ENCODE measurements around the gene PHYKPL. TPM values are rescaled to one million over a fixed set of nuclear protein-coding genes. Genes with fewer than 3 reads are reported as not detected.

Gene PHYKPL
- total and polyA plus RNA-seq, 2 of the 4 experiments (the other 2 are of a cell fraction) = 10.0 to 24.5 TPM

DNA sequence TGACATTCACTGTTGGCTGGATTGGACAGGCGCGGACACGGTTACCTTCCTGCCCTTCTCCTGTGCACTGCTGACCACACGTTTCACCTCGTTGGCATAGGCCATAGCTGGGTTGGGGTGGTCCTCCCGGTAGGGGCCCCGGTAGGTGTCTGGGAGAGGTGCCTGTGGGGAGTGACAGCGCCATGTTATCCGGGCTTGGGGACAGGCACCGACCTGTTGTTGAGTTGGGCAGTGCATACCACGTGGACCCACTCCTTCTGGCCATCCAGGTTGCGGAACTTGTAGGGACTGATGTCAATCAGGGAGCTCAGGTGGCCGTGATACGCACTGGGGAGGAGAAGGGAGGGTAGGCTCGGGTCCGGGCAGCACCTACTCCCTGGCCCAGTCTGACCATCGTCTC is 8.2 kb downstream of the PHYKPL start:
- H3K4me2 ChIP-seq (ENCODE audit: low read depth, low read length) = no peak overlapping the region
- no peak overlapping the region for H3K4ac ChIP-seq (ENCODE audit: low read depth, low read length)
- peaks cover 5% of the 10 kb centered on the region; the same call in 1 of the 2 replicates for H4K20me1 ChIP-seq (ENCODE audit: insufficient read depth, low read length)
- no peak overlapping the region for H4K91ac ChIP-seq (ENCODE audit: insufficient read depth, low read depth, low read length)
- no peak overlapping the region for H3K27ac ChIP-seq (ENCODE audit: insufficient read depth, low read length)
- H3K18ac ChIP-seq (ENCODE audit: low read depth, low read length) = no peak overlapping the region
- no peak overlapping the region for H4K8ac ChIP-seq (ENCODE audit: low read depth in 2 of 2, low read length in 2 of 2)
- intact Hi-C loops (cut with micrococcal nuclease) (no loop called here), dilution Hi-C loops (cut with HindIII; ENCODE audit: low sequenced_read_pairs, unreplicated experiment) (no loop called here), in situ Hi-C loops (cut with MboI; ENCODE audit: low sequenced_read_pairs) (no loop called here)
- H3K36me3 ChIP-seq (ENCODE audit: control insufficient read depth, insufficient read depth, low read length) = peaks cover 51% of the 10 kb centered on the region
- no peak overlapping the region for H2AFZ ChIP-seq (replicated peaks; ENCODE audit: low read length, poor library complexity)
- peaks cover 17% of the 10 kb centered on the region for H3K9me1 ChIP-seq (ENCODE audit: insufficient read depth, low read length)
- ATAC-seq (ENCODE audit: low read depth) (no peak), DNase-seq (no peak)
- H2BK5ac ChIP-seq (ENCODE audit: low read depth, low read length, poor library complexity, severe bottlenecking) = no peak overlapping the region
- H3K56ac ChIP-seq (ENCODE audit: extremely low read depth, insufficient read depth, low read length) = no peak overlapping the region
- no peak overlapping the region for H2AK5ac ChIP-seq (ENCODE audit: low read depth, low read length)
- H3K9ac ChIP-seq (ENCODE audit: low read depth, low read length) = no peak overlapping the region
- H2BK20ac ChIP-seq (ENCODE audit: low read depth, low read length) = no peak overlapping the region
- 86% methylated on average over 3 of the region's 17 CpGs; no CpG with 5 or more reads in 1 of the 2 experiments for WGBS, 2 experiments (ENCODE audit: extremely low coverage in 2 of 2, insufficient read length in 1 of 2)
- H3K4me1 ChIP-seq (ENCODE audit: control insufficient read depth, insufficient read depth, low read length) = no peaks in the 10 kb centered on the region
- H2BK15ac ChIP-seq (ENCODE audit: low read depth, low read length) = no peak overlapping the region
- ChIA-PET POLR2A (ENCODE audit: unreplicated experiment) (no interaction called here), CTCF (no interaction called here)
- TF ChIP-seq MXI1 (IDR thresholded peaks at IDR 0.05; ENCODE audit: borderline replicate concordance, low read depth, low read length) (no peak), RAD21 (IDR thresholded peaks at IDR 0.05; ENCODE audit: low read length) (no peak), RFX5 (IDR thresholded peaks at IDR 0.05; ENCODE audit: low read depth, low read length) (no peak), FOS (IDR thresholded peaks at IDR 0.05; ENCODE audit: low read depth, low read length) (no peak), CTCF (conservative IDR thresholded peaks at IDR 0.05; ENCODE audit: low read depth, low read length) (no peak), MAFK (IDR thresholded peaks at IDR 0.05; ENCODE audit: low read depth, low read length) (no peak), BHLHE40 (IDR thresholded peaks at IDR 0.05; ENCODE audit: low read depth, low read length) (no peak), RCOR1 (IDR thresholded peaks at IDR 0.05; ENCODE audit: insufficient replicate concordance, low read length) (no peak), CHD1 (IDR thresholded peaks at IDR 0.05; ENCODE audit: low read depth, low read length) (no peak), SMC3 (IDR thresholded peaks at IDR 0.05; ENCODE audit: low read depth, low read length) (no peak), CEBPB (IDR thresholded peaks at IDR 0.05; ENCODE audit: low read depth, low read length) (no peak), MAZ (IDR thresholded peaks at IDR 0.05; ENCODE audit: borderline replicate concordance, low read depth, low read length) (no peak), NFE2L2 (IDR thresholded peaks at IDR 0.05; ENCODE audit: low read depth, low read length) (no peak), POLR2A (IDR thresholded peaks at IDR 0.05; ENCODE audit: low read depth, low read length) (no peak)
- TF ChIP-seq, protein P1, sequence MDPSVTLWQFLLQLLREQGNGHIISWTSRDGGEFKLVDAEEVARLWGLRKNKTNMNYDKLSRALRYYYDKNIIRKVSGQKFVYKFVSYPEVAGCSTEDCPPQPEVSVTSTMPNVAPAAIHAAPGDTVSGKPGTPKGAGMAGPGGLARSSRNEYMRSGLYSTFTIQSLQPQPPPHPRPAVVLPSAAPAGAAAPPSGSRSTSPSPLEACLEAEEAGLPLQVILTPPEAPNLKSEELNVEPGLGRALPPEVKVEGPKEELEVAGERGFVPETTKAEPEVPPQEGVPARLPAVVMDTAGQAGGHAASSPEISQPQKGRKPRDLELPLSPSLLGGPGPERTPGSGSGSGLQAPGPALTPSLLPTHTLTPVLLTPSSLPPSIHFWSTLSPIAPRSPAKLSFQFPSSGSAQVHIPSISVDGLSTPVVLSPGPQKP (IDR thresholded peaks at IDR 0.05; ENCODE audit: borderline replicate concordance, low read depth, low read length) = no peak
- TF ChIP-seq, protein P2, sequence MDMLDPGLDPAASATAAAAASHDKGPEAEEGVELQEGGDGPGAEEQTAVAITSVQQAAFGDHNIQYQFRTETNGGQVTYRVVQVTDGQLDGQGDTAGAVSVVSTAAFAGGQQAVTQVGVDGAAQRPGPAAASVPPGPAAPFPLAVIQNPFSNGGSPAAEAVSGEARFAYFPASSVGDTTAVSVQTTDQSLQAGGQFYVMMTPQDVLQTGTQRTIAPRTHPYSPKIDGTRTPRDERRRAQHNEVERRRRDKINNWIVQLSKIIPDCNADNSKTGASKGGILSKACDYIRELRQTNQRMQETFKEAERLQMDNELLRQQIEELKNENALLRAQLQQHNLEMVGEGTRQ (IDR thresholded peaks at IDR 0.05; ENCODE audit: low read depth, low read length) = no peak
- H3K27me3 ChIP-seq (ENCODE audit: control insufficient read depth, insufficient read depth, low read length) = no peaks in the 10 kb centered on the region
- no peak overlapping the region for H3K4me3 ChIP-seq (ENCODE audit: insufficient read depth, low read depth, low read length)
- no peak overlapping the region for H3K14ac ChIP-seq (replicated peaks; ENCODE audit: low read depth, low read length)
- H2AK9ac ChIP-seq (replicated peaks; ENCODE audit: low read depth, low read length, poor library complexity) = no peak overlapping the region
- 0 out of 2 replicates have a peak, but pooled peaks cover 2% of the 10 kb centered on the region for H3K9me3 ChIP-seq (ENCODE audit: control insufficient read depth, insufficient read depth, low read length)
- peaks cover 3 to 61% of the 10 kb centered on the region in 2 experiments; a peak in 3 of 4 replicates for H3K79me1 ChIP-seq (ENCODE audit: low read depth in 1 of 2, low read length in 2 of 2)
- no peak overlapping the region for H2BK120ac ChIP-seq (ENCODE audit: low read depth, low read length)
- H3K23ac ChIP-seq (ENCODE audit: low read depth, low read length) = no peak overlapping the region
- no peak overlapping the region for H4K5ac ChIP-seq (ENCODE audit: low read depth, low read length)
- no TSS peak for BruUV-seq (replicated peaks)

All from IMR-90 (cell line).